Activated B cell treated with CpG ODN at 0.5 μM for 24 hours (primary cell): ENCODE measurements around the gene HACD1. TPM values are rescaled to one million over a fixed set of nuclear protein-coding genes. Genes with fewer than 3 reads are reported as not detected.

ENCODE experiments used
- ATAC-seq: fragments of 200-7000 bp; cut with Tn5 transposase; one replicate; pipeline ENCODE4 v1.10.0; 2021; ENCODE audit warnings: low read depth, mild to moderate bottlenecking, moderate library complexity
- CTCF ChIA-PET: fragments of 350-600 bp; sonication (Branson Sonifier 250); formaldehyde crosslinking; loops from one replicate; lab custom pipeline; 2021; ENCODE audit warnings: antibody characterized with exemption; lab: Charles Lee
- POLR2A ChIA-PET: fragments of 350-600 bp; sonication (Branson Sonifier 250); formaldehyde crosslinking; loops from one replicate; lab custom pipeline; 2021; ENCODE audit warnings: antibody characterized with exemption; lab: Charles Lee
- DNase-seq: peaks from one replicate; pipeline ENCODE4 v3.0.0; 2022
- H3K27ac Mint-ChIP-seq: one replicate; pipeline ENCODE4 v1.8.0; 2020; ENCODE audit warnings: mixed read lengths
- H3K27me3 Mint-ChIP-seq: one replicate; pipeline ENCODE4 v1.8.0; 2021; ENCODE audit warnings: mixed read lengths
- H3K36me3 Mint-ChIP-seq: one replicate; pipeline ENCODE4 v1.8.0; 2021; ENCODE audit warnings: low read depth, mixed read lengths
- H3K4me1 Mint-ChIP-seq: one replicate; pipeline ENCODE4 v1.8.0; 2021; ENCODE audit warnings: mixed read lengths
- H3K4me3 Mint-ChIP-seq: one replicate; pipeline ENCODE4 v1.8.0; 2020; ENCODE audit warnings: mild to moderate bottlenecking, mixed read lengths
- H3K9me3 Mint-ChIP-seq: one replicate; pipeline ENCODE4 v1.8.0; 2020; ENCODE audit warnings: mixed read lengths
- CTCF ChIP-seq: fragments of 200-600 bp; IDR thresholded peaks from one replicate; pipeline ENCODE4 v1.8.0; 2022; ENCODE audit warnings: antibody characterized with exemption, mild to moderate bottlenecking
- intact Hi-C: fragments of 100-400 bp; cut with micrococcal nuclease; formaldehyde crosslinking; loops from one replicate; pipeline ENCODE4 v1.15.1; 2024
- total RNA-seq: library from RNA; stranded (reverse); gene quantifications from 2 replicates; pipeline ENCODE4 v1.2.3, GENCODE V29; 2022

Gene HACD1
- total RNA-seq, 1 donor from 2014 or later: 1.8 TPM

- TF ChIP-seq CTCF: no peak
- Mint-ChIP-seq H3K4me1 (peaks cover 28% of the 10 kb centered on the region), H3K4me3 (no peak overlapping the region), H3K27ac (no peak overlapping the region), H3K36me3 (peaks cover 39% of the 10 kb centered on the region), H3K9me3 (no peaks in the 10 kb centered on the region), H3K27me3 (no peaks in the 10 kb centered on the region)
- POLR2A ChIA-PET: no interaction called here
- CTCF ChIA-PET: no interaction called here
- intact Hi-C loops: no loop called here
- no peak for ATAC-seq
- DNase-seq: no peak
These were observed 44.3 kb upstream of the HACD1 start for GRCh38 chr10:17661510-17661909.

- Mint-ChIP-seq H3K27ac (peak overlapping the region; percentile 18), H3K36me3 (peaks cover 40% of the 10 kb centered on the region), H3K4me1 (peaks cover 33% of the 10 kb centered on the region), H3K9me3 (no peaks in the 10 kb centered on the region), H3K27me3 (no peaks in the 10 kb centered on the region), H3K4me3 (no peak overlapping the region)
- DNase-seq (no peak), ATAC-seq (no peak)
- ChIA-PET POLR2A (no interaction called here), CTCF (no interaction called here)
- TF ChIP-seq CTCF: no peak
- intact Hi-C loops: no loop called here
These were observed 43.7 kb upstream of the HACD1 start for GRCh38 chr10:17660921-17661320.

- ATAC-seq (no peak), DNase-seq (no peak)
- Mint-ChIP-seq H3K4me3 (no peak overlapping the region), H3K27me3 (no peaks in the 10 kb centered on the region), H3K36me3 (peaks cover 43% of the 10 kb centered on the region), H3K9me3 (no peaks in the 10 kb centered on the region), H3K27ac (no peak overlapping the region), H3K4me1 (peaks cover 49% of the 10 kb centered on the region)
- intact Hi-C loops: loop anchor here (5.0 kb wide), 2 partner anchors 42 to 998 kb away; partner anchors contain the start of genes ARL5B and HACD1
- ChIA-PET POLR2A (no interaction called here), CTCF (no interaction called here)
- TF ChIP-seq CTCF: no peak
These were observed 42.2 kb upstream of the HACD1 start for GRCh38 chr10:17659365-17659764.

- no peak overlapping the region for H3K4me3 Mint-ChIP-seq
- no peak for ATAC-seq
- intact Hi-C loops: loop anchor here (5.0 kb wide), 2 partner anchors 40 to 1000 kb away; partner anchors contain the start of genes ARL5B and HACD1
These were observed 39.9 kb upstream of the HACD1 start for GRCh38 chr10:17657103-17657500.

More at GRCh38 chr10:17657103-17657500, 39.9 kb upstream of the HACD1 start:
- H3K4me1 Mint-ChIP-seq: peaks cover 49% of the 10 kb centered on the region
- TF ChIP-seq CTCF: no peak
- peaks cover 46% of the 10 kb centered on the region for H3K36me3 Mint-ChIP-seq
- H3K27ac Mint-ChIP-seq: peak overlapping the region; percentile 43
- no peaks in the 10 kb centered on the region for H3K27me3 Mint-ChIP-seq
- ChIA-PET CTCF (no interaction called here), POLR2A (interaction anchor here (1.1 to 1.7 kb wide), 2 partner anchors 9 to 13 kb away, joined by 3 to 9 read pairs; partner anchors contain the start of gene STAM)
- peaks cover 2% of the 10 kb centered on the region for H3K9me3 Mint-ChIP-seq
- DNase-seq: no peak
